ENCODE measurements around the gene COL4A1.

GRCh38 chr13:110256126-110256905 is 50.6 kb downstream of the COL4A1 start:
- TF ChIP-seq CTCF (IDR thresholded peaks at IDR 0.05; ENCODE audit: insufficient read depth, low read depth, low read length): no peak
- TF ChIP-seq EZH2 (IDR thresholded peaks at IDR 0.05; ENCODE audit: insufficient read depth, low read length): no peak
